ENCODE data around the gene CARS1.

CARS1 gene

DNA sequence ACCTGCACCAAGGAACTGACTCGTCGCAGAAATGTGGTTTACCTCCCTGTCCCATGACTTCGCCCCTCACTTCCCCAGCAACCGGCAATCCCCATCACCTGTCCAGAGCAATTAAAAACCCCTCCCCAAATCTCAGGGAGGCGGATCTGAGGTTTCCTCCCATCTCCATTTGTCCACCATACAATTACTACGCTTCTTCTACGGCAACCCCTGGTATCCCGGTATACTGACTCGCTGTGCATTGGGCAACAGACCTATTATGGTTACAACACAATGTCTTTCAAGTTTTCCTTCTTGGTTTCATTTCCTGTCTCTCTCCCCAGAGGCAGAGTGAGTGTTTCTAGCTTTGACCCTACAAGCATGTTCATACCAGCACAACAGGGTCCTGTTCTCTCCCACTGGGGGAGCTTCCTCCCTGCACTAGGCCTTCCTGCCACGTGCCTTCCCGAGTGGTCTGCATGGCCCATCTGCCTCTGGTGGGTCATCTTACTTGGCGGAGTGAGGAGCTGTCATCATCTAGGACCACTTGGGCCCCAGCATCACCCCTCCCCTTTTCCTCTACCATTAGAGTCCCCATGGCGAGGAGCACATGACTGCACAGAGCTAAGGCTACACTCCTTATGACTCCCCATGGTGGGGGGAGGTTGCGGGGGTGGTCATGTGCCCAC lies 34.8 kb downstream of the CARS1 start:
- H3K27me3 ChIP-seq (ENCODE audit: control insufficient read depth, insufficient read depth, low read length): no peaks in the 10 kb centered on the region
- no peaks in the 10 kb centered on the region for H3K4me1 ChIP-seq (ENCODE audit: control insufficient read depth, low read depth, low read length)
- no peak overlapping the region for H3K4me3 ChIP-seq (ENCODE audit: low read length)
- no peak overlapping the region for H3K9ac ChIP-seq (ENCODE audit: low read length)
- H3K9me3 ChIP-seq (ENCODE audit: control insufficient read depth, low read depth, low read length): no peaks in the 10 kb centered on the region
- peaks cover 59% of the 10 kb centered on the region for H3K36me3 ChIP-seq (ENCODE audit: control insufficient read depth, low read depth, low read length)
- H3K27ac ChIP-seq (ENCODE audit: low read length): no peak overlapping the region

DNA sequence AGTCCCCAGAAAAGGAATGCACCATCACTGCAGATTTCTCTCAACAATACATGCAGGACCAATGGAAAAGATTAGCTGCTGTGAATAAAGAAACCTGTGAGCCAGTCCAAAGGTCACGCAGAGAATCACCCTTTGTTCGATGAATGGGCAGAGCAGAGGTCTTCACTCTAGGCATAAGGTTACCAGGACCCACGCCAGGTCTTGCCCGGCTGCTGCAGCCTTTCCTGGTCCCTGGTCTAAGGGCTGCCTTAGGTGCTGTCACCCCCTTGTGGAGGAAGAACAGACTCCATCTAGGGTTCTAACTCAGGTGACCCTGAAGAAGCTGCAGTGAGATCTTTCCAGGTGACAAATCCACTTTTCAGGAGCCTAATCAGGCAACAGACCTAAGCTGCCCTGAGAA lies 36.1 kb downstream of the CARS1 start:
- Histone ChIP-seq H3K4me1 (ENCODE audit: control insufficient read depth, low read depth, low read length) (no peaks in the 10 kb centered on the region), H3K36me3 (ENCODE audit: control insufficient read depth, low read depth, low read length) (peaks cover 61% of the 10 kb centered on the region), H3K27me3 (ENCODE audit: control insufficient read depth, insufficient read depth, low read length) (no peaks in the 10 kb centered on the region), H3K4me3 (ENCODE audit: low read length) (no peak overlapping the region), H3K9ac (ENCODE audit: low read length) (no peak overlapping the region), H3K27ac (ENCODE audit: low read length) (no peak overlapping the region), H3K9me3 (ENCODE audit: control insufficient read depth, low read depth, low read length) (no peaks in the 10 kb centered on the region)

DNA sequence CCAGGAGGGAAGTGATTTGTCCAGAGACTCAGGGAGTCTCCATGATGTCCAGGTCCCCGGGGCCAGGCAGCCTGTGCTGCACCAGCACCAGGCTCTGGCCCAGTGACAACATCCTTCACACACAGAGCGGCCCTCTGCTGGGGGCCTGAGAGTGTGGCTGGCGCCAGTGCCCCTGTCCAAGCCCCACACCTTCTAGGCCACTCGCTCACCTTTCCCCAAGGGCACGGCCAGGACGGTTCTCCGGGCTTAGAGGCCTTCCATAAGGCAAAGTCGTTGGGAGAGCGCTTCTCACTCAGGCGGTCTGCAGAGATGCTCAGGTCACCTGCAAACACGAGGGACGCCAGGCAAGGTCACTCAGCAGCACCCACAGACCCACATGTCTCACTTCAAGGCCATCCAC lies 37.2 kb downstream of the CARS1 start:
- Histone ChIP-seq H3K27ac (ENCODE audit: low read length) (no peak overlapping the region), H3K4me3 (ENCODE audit: low read length) (no peak overlapping the region), H3K27me3 (ENCODE audit: control insufficient read depth, insufficient read depth, low read length) (no peaks in the 10 kb centered on the region), H3K4me1 (ENCODE audit: control insufficient read depth, low read depth, low read length) (no peaks in the 10 kb centered on the region), H3K9ac (ENCODE audit: low read length) (no peak overlapping the region), H3K9me3 (ENCODE audit: control insufficient read depth, low read depth, low read length) (no peaks in the 10 kb centered on the region), H3K36me3 (ENCODE audit: control insufficient read depth, low read depth, low read length) (peaks cover 63% of the 10 kb centered on the region)

DNA sequence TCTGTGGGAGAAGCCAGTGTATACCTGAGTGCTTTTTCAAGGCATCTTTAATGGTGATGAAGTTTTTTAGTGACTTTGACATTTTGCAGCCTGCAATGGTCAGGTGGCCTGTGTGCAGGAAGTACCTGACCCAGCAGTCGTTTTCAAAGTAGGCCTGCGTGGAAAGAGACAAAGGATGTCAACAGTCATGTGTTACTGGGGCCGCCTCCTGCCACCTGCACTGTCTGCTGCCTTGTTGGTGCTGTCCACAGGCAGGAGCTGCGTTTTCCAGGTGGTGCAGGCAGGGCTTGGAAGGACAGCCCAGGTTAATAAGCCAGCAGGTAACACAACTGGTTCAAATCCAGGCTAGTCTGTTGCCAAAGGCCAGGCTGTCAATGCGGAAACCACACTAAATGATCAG lies 38.6 kb downstream of the CARS1 start:
- Histone ChIP-seq H3K36me3 (ENCODE audit: control insufficient read depth, low read depth, low read length) (peaks cover 72% of the 10 kb centered on the region), H3K9me3 (ENCODE audit: control insufficient read depth, low read depth, low read length) (no peaks in the 10 kb centered on the region), H3K4me3 (ENCODE audit: low read length) (no peak overlapping the region), H3K27me3 (ENCODE audit: control insufficient read depth, insufficient read depth, low read length) (no peaks in the 10 kb centered on the region), H3K4me1 (ENCODE audit: control insufficient read depth, low read depth, low read length) (no peaks in the 10 kb centered on the region), H3K27ac (ENCODE audit: low read length) (no peak overlapping the region), H3K9ac (ENCODE audit: low read length) (no peak overlapping the region)

DNA sequence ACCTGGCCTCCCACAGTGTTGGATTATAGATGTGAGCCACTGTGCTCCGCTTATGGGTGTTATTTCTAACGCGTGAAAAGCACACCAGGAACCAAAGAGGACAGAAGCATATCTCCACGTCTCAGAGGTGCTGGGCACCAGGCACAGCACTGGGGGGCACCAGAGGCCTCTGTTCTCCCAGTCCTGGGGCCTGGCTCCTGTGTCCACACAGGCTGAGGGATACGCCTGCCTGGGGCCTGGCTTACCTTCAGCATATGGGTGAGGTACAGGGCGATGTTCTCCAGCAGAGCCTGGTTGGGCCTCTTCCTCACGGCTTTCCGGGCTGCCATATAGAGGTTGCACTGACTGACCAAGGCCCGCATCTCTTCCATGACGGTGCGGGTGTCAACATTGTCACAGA lies 40.4 kb downstream of the CARS1 start:
- H3K4me1 ChIP-seq (ENCODE audit: control insufficient read depth, low read depth, low read length): no peaks in the 10 kb centered on the region
- no peak overlapping the region for H3K4me3 ChIP-seq (ENCODE audit: low read length)
- H3K9me3 ChIP-seq (ENCODE audit: control insufficient read depth, low read depth, low read length): no peaks in the 10 kb centered on the region
- H3K36me3 ChIP-seq (ENCODE audit: control insufficient read depth, low read depth, low read length): peaks cover 82% of the 10 kb centered on the region
- H3K9ac ChIP-seq (ENCODE audit: low read length): no peak overlapping the region
- no peaks in the 10 kb centered on the region for H3K27me3 ChIP-seq (ENCODE audit: control insufficient read depth, insufficient read depth, low read length)
- no peak overlapping the region for H3K27ac ChIP-seq (ENCODE audit: low read length)

DNA sequence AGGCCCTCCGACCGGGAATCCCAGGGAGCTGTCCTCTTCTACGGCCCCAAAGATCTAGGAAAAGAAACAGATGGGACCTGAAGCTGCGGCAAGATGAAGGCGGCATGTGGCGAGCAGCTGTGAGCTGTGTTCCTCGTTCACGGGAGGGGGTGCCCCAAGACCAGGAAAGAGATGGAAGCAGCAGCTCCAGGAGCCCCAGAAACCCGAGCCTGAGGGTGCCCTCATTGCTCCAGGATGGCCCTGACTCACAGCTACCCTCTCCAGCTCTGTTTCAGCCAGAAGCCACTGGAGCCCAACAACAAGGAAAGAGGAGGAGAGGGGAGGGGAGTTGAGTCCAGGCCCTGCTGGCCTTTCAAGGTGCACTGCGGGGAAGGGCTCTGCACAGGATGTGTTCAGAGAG lies 41.4 kb downstream of the CARS1 start:
- no peaks in the 10 kb centered on the region for H3K4me1 ChIP-seq (ENCODE audit: control insufficient read depth, low read depth, low read length)
- H3K36me3 ChIP-seq (ENCODE audit: control insufficient read depth, low read depth, low read length): peaks cover 85% of the 10 kb centered on the region
- no peak overlapping the region for H3K9ac ChIP-seq (ENCODE audit: low read length)
- no peak overlapping the region for H3K27ac ChIP-seq (ENCODE audit: low read length)
- H3K27me3 ChIP-seq (ENCODE audit: control insufficient read depth, insufficient read depth, low read length): no peaks in the 10 kb centered on the region
- no peaks in the 10 kb centered on the region for H3K9me3 ChIP-seq (ENCODE audit: control insufficient read depth, low read depth, low read length)
- no peak overlapping the region for H3K4me3 ChIP-seq (ENCODE audit: low read length)

DNA sequence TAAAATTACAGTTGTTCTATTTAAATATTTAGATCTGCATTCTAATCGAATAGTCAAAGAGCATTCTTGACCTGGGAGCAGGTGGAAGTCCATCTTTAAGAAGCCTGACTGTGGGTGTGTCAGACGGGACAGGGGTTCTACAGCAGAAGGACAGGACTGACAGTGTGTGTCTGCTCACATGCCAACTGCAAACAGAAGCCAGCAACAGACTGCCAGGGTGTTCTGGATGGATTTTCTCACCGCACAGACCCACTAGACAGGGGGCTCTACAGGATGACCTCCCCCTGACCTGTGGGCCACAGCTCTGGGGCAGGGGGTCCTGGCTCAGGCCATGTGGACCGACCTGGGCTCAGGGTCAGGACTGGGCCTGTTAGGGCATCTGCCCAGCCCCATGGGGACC lies 42.3 kb downstream of the CARS1 start:
- H3K4me3 ChIP-seq (ENCODE audit: low read length): no peak overlapping the region

DNA sequence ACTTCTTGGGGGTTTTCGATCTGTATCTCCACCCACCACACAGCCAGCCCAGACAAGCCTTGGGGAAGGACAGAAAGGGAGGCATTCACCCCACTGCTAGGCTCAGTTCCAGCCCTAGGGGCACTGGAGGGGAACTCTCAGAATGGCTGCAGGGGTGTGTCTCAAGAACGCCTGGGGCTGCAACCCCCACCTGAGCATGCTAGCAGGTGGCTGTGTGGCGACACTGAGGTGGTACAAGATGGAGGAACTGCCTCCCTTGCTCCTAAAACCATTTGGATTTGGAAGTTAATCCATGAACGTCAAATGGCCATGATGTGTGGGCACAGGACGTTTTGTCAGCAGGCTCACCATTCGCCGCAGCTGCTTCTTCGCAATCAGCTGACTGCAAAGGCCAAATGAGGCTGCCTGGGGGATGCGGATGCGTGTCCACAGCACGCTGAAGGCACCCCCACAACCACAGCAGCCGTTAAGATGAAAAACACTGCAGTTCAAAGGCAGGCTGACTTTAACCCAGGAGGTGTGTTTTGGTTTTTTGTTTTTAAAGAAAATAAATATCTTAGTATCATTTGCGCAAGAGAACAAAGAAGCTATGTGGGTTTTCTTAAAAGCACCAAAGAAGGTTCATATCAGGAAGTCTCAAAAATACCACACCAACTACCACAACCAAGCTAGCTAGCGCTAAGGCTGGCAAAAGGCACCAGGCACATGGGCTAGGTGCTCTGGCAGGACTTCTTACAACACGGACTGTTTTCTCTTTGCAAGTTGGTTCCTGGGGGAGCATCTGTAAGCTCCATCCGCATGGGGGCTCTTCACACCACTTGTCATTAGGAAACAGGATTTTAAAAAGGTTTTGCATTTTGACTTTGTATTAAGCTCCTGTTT lies 42.9 kb downstream of the CARS1 start:
- H3K9me3 ChIP-seq (ENCODE audit: control insufficient read depth, low read depth, low read length): no peaks in the 10 kb centered on the region
- no peaks in the 10 kb centered on the region for H3K4me1 ChIP-seq (ENCODE audit: control insufficient read depth, low read depth, low read length)
- H3K27me3 ChIP-seq (ENCODE audit: control insufficient read depth, insufficient read depth, low read length): no peaks in the 10 kb centered on the region
- H3K36me3 ChIP-seq (ENCODE audit: control insufficient read depth, low read depth, low read length): peaks cover 87% of the 10 kb centered on the region
- H3K9ac ChIP-seq (ENCODE audit: low read length): no peak overlapping the region
- no peak overlapping the region for H3K4me3 ChIP-seq (ENCODE audit: low read length)
- no peak overlapping the region for H3K27ac ChIP-seq (ENCODE audit: low read length)

More for the DNA sequence above, 42.3 kb downstream of the CARS1 start:
- Histone ChIP-seq H3K36me3 (ENCODE audit: control insufficient read depth, low read depth, low read length) (peaks cover 85% of the 10 kb centered on the region), H3K4me1 (ENCODE audit: control insufficient read depth, low read depth, low read length) (no peaks in the 10 kb centered on the region), H3K9me3 (ENCODE audit: control insufficient read depth, low read depth, low read length) (no peaks in the 10 kb centered on the region), H3K9ac (ENCODE audit: low read length) (no peak overlapping the region), H3K27me3 (ENCODE audit: control insufficient read depth, insufficient read depth, low read length) (no peaks in the 10 kb centered on the region), H3K27ac (ENCODE audit: low read length) (no peak overlapping the region)

DNA sequence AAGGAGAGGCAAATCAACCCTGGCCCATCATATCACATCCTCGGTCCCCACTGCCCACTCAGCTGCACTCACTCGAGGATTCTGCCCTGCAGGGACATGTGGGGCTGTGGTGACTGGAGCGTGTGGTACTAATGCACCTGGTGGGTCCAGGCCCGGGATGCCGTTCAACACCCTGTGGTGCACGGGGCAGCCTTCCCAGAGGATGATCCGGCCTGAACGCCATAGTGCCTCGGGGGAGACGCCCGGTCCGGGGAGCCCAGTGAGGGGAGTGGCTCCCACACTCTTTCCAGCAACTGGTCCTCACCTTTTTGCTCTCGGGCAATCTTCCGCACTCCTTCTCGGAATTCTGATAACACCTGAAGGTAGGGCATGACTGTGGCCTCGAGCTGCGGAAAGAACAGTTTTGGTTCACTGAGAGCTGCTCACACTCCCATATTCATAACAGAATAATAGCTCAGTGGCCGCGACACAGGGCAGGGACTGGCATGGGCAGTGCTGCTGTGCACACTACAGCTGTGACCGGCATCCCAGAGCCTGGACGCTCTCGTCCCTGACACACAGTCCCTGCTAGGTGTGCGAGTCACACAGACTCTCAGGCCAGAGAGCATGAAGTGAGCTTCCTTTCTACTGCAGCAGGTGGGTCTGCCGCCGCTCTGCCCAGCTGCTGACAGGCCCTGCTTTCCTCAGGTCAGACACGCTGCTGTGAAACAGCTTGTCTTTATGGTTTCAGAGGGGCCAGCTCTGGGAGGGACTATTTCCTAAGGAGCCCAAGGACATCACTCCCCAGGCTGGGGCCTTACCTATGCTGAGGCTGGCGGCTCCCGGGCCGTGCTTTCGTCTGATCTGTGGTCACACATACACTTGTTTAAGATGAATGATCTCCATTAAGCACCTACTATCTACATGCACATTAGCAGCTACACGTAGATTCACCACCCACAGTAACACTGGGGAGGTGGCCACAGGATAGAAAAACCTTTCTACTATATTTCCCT lies 45.0 kb downstream of the CARS1 start:
- Histone ChIP-seq H3K36me3 (ENCODE audit: control insufficient read depth, low read depth, low read length) (peaks cover 78% of the 10 kb centered on the region), H3K27ac (ENCODE audit: low read length) (no peak overlapping the region), H3K9ac (ENCODE audit: low read length) (no peak overlapping the region), H3K9me3 (ENCODE audit: control insufficient read depth, low read depth, low read length) (no peaks in the 10 kb centered on the region), H3K4me1 (ENCODE audit: control insufficient read depth, low read depth, low read length) (no peaks in the 10 kb centered on the region), H3K27me3 (ENCODE audit: control insufficient read depth, insufficient read depth, low read length) (no peaks in the 10 kb centered on the region), H3K4me3 (ENCODE audit: low read length) (no peak overlapping the region)

DNA sequence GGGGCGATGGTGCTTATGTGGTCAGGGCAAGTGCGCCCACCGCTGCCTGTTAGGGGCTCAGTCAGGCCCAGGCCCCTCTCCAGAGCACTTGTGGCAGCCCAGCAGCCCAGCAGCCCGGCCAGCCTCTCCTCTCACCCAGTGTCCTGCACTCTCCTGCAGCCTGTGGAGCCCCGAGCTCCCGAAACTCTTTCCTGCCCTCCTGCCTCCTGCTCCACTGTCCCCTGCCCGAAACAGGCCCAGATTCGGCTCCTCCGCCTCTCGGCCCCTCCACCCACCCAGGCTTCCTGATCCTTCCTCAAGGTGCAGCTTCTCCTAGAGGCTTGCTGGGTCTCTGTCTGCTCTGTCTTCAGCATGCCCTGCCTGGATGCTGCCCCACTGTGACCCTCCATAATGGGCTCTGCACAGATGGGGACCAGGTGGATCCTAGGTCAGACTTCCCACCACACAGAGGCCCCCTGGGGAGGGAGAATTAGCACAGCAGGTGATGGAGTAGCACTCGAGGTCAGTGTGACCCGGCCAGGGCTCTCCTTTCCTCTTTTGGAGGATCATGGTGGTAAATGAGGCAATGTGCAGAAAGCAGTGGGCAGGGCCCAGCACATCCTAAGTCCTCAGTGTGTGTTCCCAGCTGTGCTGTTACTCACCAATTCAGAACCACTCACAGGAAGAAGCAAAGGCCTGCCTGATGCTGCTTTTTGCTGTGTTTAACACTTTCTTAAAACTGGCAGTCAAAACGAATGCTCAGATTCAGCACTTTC lies 46.5 kb downstream of the CARS1 start:
- no peaks in the 10 kb centered on the region for H3K4me1 ChIP-seq (ENCODE audit: control insufficient read depth, low read depth, low read length)

DNA sequence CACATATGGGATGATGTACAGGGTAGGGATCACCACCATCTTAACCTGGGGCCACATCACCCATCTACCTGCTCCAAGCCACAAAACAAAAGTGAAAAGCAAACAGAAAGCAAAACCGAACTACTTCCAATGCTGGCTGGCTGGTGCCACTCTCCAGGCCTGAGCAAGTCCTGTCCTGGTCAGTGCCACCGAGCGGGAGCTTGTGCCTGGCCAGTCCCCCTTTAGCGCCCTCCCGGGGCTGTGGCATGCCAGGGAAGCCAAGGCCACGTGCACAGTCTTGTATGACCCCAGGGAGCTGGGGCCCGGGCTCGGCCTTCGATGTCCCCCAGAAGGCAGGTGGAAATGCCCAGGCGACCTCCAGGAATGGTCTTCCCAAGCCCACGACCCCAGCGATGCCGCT lies 47.2 kb downstream of the CARS1 start:
- H3K4me3 ChIP-seq (ENCODE audit: low read length): no peak overlapping the region
- peaks cover 70% of the 10 kb centered on the region for H3K36me3 ChIP-seq (ENCODE audit: control insufficient read depth, low read depth, low read length)
- H3K9me3 ChIP-seq (ENCODE audit: control insufficient read depth, low read depth, low read length): no peaks in the 10 kb centered on the region
- H3K27ac ChIP-seq (ENCODE audit: low read length): no peak overlapping the region
- no peaks in the 10 kb centered on the region for H3K27me3 ChIP-seq (ENCODE audit: control insufficient read depth, insufficient read depth, low read length)
- H3K4me1 ChIP-seq (ENCODE audit: control insufficient read depth, low read depth, low read length): no peaks in the 10 kb centered on the region
- H3K9ac ChIP-seq (ENCODE audit: low read length): no peak overlapping the region

More for the DNA sequence above, 46.5 kb downstream of the CARS1 start:
- Histone ChIP-seq H3K9ac (ENCODE audit: low read length) (no peak overlapping the region), H3K36me3 (ENCODE audit: control insufficient read depth, low read depth, low read length) (peaks cover 71% of the 10 kb centered on the region), H3K27ac (ENCODE audit: low read length) (no peak overlapping the region), H3K4me3 (ENCODE audit: low read length) (no peak overlapping the region), H3K9me3 (ENCODE audit: control insufficient read depth, low read depth, low read length) (no peaks in the 10 kb centered on the region), H3K27me3 (ENCODE audit: control insufficient read depth, insufficient read depth, low read length) (no peaks in the 10 kb centered on the region)

All from iPS-18a (cell line).